ENCODE results near the gene NT5DC2.
A peak's percentile ranks its signal among the peaks of the same experiment; 100 is the strongest.
"Not testable (repeated sequence)": the region's sequence is repeated elsewhere in the genome, so short reads cannot be mapped to it uniquely, and the experiment has no call there.

NT5DC2 gene

GRCh38 chr3:52537165-52537620 lies 3.5 kb upstream of the NT5DC2 start:
- no peak for DNase-seq (ENCODE audit: low read depth in 2 of 2)

- peak; percentile 92 for DNase-seq (ENCODE audit: low read depth in 2 of 2)
These were observed 2.9 kb upstream of the NT5DC2 start, which contains the start of gene UQCC5 for GRCh38 chr3:52536369-52537164. Gene UQCC5 (plus strand): TSS chr3:52536605. CDS start chr3:52536756, 151 bp downstream.

- DNase-seq (ENCODE audit: low read depth in 2 of 2): no peak
These were observed 2.4 kb upstream of the NT5DC2 start for GRCh38 chr3:52536112-52536368.

- no peak for DNase-seq (ENCODE audit: low read depth in 2 of 2)
These were observed 1.9 kb upstream of the NT5DC2 start for GRCh38 chr3:52535411-52536111.

GRCh38 chr3:52534281-52535183 lies 875 bp upstream of the NT5DC2 start:
- no peak for DNase-seq (ENCODE audit: low read depth in 2 of 2)

GRCh38 chr3:52532838-52533622 lies 627 bp downstream of the NT5DC2 start:
- no peak for DNase-seq (ENCODE audit: low read depth in 2 of 2)

- no peak for DNase-seq (ENCODE audit: low read depth in 2 of 2)
These were observed 1.2 kb downstream of the NT5DC2 start for GRCh38 chr3:52532517-52532837.

GRCh38 chr3:52531860-52532516 lies 1.7 kb downstream of the NT5DC2 start:
- no peak for DNase-seq (ENCODE audit: low read depth in 2 of 2)

- DNase-seq (ENCODE audit: low read depth in 2 of 2): no peak
These were observed 2.5 kb downstream of the NT5DC2 start for GRCh38 chr3:52530918-52531826.

- DNase-seq (ENCODE audit: low read depth in 2 of 2): no peak
These were observed 4.0 kb downstream of the NT5DC2 start for GRCh38 chr3:52529376-52530333.

GRCh38 chr3:52528586-52529375 lies 4.9 kb downstream of the NT5DC2 start:
- DNase-seq (ENCODE audit: low read depth in 2 of 2): no peak

- DNase-seq (ENCODE audit: low read depth in 2 of 2): no peak
These were observed 5.7 kb downstream of the NT5DC2 start for GRCh38 chr3:52527732-52528585.

GRCh38 chr3:52527039-52527731 lies 6.5 kb downstream of the NT5DC2 start:
- DNase-seq (ENCODE audit: low read depth in 2 of 2): no peak

- not testable (repeated sequence) for DNase-seq (ENCODE audit: low read depth in 2 of 2)
These were observed 7.0 kb downstream of the NT5DC2 start for GRCh38 chr3:52526671-52527038.

- no peak for DNase-seq (ENCODE audit: low read depth in 2 of 2)
These were observed 7.7 kb downstream of the NT5DC2 start for GRCh38 chr3:52525680-52526561.

Measured in stimulated activated CD8-positive, alpha-beta memory T cell treated with anti-CD3 and anti-CD28 coated beads, Interleukin-7, amount 100 ng/mL, for 1 hour (primary cell).